Hair follicle dermal papilla cell (primary cell): Measurements from ENCODE around the gene CCDC70. TPM values are rescaled to one million over a fixed set of nuclear protein-coding genes. Genes with fewer than 3 reads are reported as not detected.

Experiments used
- total RNA-seq: library from RNA; depleted of rRNA; stranded (reverse); fragments of >200 nt; gene quantifications from 2 replicates; pipeline ENCODE4 v1.2.3, GENCODE V29; 2012

Gene CCDC70
- not detected in 2 replicates for total RNA-seq

GRCh38 chr13:51861723-51862300 is at the start of gene CCDC70:
TSS of gene CCDC70 (plus strand) at chr13:51861969. CDS start at chr13:51865412, 3,443 bp downstream.

GRCh38 chr13:51844862-51845573 is 16.8 kb upstream of the CCDC70 start, which contains the start of gene TMEM272:
TSS of gene TMEM272 (minus strand) at chr13:51845177. CDS start at chr13:51838530, 6,647 bp downstream.

Other genes with a start within 250 kb of the CCDC70 start
- 3.9 and 6.1 TPM in 2 replicates for gene DHRS12, start 57.8 kb upstream of the CCDC70 start, total RNA-seq
- gene TMEM272, start 16.8 kb upstream of the CCDC70 start, total RNA-seq, result not detected in 2 replicates
- 2.7 and 5.8 TPM in 2 replicates for gene ATP7B, start 149.5 kb downstream of the CCDC70 start, total RNA-seq
- 26.4 and 34.2 TPM in 2 replicates for gene ALG11, start 150.4 kb downstream of the CCDC70 start, total RNA-seq
- gene UTP14C, start 162.7 kb downstream of the CCDC70 start, total RNA-seq, result 14.9 and 16.6 TPM in 2 replicates